AG09319 (cell line): Measurements from ENCODE around the gene RBBP8.

Source experiments
- DNase-seq: peaks from one replicate; pipeline ENCODE4 v3.0.0-alpha.2; 2010; ENCODE audit warnings: low read depth; ENCODE audit errors: extremely low read depth
- TF ChIP-seq, protein P1 (sequence below): IDR thresholded peaks from 2 replicates; pipeline ENCODE4 v1.5.1; 2011; ENCODE audit warnings: low read depth, mild to moderate bottlenecking, inconsistent platforms, low read length, moderate library complexity

RBBP8 gene

DNA sequence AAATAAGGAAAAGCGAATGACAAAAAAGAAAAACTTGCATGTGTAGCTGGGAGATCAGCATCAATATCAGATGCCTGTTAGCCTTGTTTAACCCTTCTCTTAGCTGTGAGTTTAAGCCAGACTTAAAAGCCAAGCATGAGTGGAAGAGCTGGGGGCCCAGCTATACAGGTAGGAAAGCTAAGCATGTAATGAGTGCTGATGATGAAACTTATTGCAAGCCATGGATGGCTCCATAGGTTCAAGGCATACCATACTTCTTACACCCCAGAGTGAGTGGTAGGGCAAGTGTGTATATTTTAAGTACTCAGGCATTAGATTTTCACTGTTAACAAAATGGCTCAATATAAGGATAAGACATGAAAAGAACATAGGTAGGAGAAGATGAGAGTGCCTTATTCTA lies 28.0 kb downstream of the RBBP8 start:
- no peak for DNase-seq
- TF ChIP-seq, protein P1, sequence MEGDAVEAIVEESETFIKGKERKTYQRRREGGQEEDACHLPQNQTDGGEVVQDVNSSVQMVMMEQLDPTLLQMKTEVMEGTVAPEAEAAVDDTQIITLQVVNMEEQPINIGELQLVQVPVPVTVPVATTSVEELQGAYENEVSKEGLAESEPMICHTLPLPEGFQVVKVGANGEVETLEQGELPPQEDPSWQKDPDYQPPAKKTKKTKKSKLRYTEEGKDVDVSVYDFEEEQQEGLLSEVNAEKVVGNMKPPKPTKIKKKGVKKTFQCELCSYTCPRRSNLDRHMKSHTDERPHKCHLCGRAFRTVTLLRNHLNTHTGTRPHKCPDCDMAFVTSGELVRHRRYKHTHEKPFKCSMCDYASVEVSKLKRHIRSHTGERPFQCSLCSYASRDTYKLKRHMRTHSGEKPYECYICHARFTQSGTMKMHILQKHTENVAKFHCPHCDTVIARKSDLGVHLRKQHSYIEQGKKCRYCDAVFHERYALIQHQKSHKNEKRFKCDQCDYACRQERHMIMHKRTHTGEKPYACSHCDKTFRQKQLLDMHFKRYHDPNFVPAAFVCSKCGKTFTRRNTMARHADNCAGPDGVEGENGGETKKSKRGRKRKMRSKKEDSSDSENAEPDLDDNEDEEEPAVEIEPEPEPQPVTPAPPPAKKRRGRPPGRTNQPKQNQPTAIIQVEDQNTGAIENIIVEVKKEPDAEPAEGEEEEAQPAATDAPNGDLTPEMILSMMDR: no peak

DNA sequence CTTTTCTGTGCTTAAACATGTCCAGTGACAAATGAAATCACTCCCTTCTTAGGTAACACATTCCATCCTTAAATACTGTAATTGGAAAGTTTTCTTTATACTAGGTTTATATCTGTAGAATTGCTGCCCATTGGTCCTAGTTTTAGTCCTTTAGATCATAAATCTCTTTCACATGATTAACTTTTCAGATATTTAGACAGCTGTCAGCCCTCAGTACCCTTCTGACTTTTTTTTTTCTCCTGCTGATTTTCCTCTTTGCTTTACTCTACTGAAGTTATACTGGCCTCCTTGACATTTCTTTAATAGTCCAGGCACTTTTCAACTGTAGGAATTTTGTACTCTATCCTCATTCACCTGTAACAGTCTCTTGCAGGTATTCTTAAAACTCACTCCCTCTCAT lies 28.9 kb downstream of the RBBP8 start:
- TF ChIP-seq, protein P1: no peak
- no peak for DNase-seq

DNA sequence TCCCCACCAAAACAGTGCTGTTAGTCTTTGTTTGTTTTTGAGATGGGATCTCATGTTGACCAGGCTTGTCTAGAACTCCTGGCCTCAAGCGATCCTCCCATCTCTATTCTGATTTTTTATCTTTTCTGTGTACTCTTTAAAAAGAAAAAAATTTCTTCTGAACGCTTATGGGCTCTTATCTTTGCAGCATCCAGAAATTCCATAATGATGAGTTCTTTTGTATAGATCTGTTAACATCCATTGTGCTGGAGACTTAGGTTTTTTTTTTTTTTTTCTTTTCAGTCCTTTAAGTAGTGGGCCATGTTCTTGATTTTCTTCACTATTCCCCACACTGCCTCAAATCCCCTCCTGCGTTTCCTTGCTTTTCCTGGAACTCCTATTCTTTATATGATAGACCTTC lies 31.0 kb downstream of the RBBP8 start:
- no peak for DNase-seq
- TF ChIP-seq, protein P1: no peak

DNA sequence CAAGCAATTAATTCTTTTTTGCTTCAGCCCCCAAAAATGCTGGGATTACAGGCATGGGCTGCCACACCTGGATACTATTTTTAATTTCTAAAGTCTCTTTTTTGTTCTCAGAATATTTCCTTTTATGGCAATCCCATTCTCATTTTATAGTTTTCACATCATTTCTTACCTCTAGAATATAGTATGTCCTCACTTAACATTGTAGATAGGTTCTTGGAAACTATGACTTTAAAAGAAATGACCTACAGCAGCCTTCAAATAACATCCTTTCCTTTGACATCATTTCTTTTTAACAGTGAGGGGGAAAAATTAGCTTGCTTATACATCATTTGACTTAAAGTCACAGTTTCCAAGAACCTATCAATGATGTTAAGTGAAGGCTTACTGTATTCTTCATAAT lies 31.6 kb downstream of the RBBP8 start:
- TF ChIP-seq, protein P1: no peak
- no peak for DNase-seq

DNA sequence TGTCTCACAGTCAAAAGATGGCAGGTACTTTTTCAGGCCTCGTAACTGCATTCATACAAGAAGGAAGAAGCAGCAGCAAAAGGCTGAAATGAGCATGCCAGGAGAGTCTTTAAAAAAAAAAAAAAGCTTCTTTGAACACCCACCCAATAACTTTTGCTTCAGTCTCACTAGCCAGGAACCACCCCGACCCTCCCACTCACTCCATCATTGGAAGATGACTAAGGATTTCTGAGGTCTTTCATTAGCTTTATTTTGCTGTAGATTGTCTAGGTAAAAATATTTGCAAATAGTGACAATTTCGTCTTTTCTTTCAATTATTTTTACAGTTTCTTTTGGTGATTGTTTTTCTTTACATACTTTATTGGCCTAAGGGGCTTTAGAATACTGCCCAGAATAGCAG lies 37.9 kb downstream of the RBBP8 start:
- DNase-seq: no peak
- TF ChIP-seq, protein P1: no peak

- TF ChIP-seq, protein P1: no peak
Observed at GRCh38 chr18:22974001-22974400, 40.9 kb downstream of the RBBP8 start.

DNA sequence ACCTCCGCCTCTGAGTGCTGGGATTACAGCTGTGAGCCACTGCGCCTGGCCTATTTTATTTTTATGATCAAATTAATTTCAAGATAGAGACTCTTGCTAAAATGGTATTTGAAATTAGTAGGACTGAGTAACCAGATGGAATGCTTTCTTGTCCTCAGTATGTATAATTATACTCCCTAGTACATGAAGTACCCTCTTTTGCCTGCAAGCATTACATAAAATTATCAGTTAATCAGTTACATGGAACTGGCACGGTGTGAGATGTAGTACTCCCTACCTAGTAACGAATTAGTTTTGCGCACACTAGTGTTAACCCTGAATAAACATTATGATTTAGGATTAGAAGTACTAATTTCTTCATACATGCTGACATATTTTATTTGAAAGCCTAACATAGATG lies 41.6 kb downstream of the RBBP8 start:
- DNase-seq: no peak
- TF ChIP-seq, protein P1: no peak

More at GRCh38 chr18:22974001-22974400, 40.9 kb downstream of the RBBP8 start:
- DNase-seq: no peak
